Measurements from ENCODE around the gene YIPF5.

- TF ChIP-seq POLR2A (IDR thresholded peaks at IDR 0.05) (no peak), CTCF (IDR thresholded peaks at IDR 0.05) (no peak), EP300 (IDR thresholded peaks at IDR 0.05) (no peak)
Measured at GRCh38 chr5:144202072-144202471, 31.6 kb upstream of the YIPF5 start.

Data from ovary (tissue), 3 donors.